ENCODE data around the gene SH3BGR.

The SH3BGR gene

GRCh38 chr21:39484711-39485276 lies 33.0 kb downstream of the SH3BGR start:
- no peak for DNase-seq (ENCODE audit: low spot score)
- in situ Hi-C loops (cut with MboI; ENCODE audit: low pct_unique_long_range_greater_than_20kb, low sequenced_read_pairs, unreplicated experiment) = no loop called here
- no peak for TF ChIP-seq CTCF (IDR thresholded peaks at IDR 0.05; ENCODE audit: extremely low read depth, insufficient read depth, missing control alignments)

GRCh38 chr21:39489380-39489924 lies 37.7 kb downstream of the SH3BGR start:
- DNase-seq (ENCODE audit: low spot score) = no peak
- in situ Hi-C loops (cut with MboI; ENCODE audit: low pct_unique_long_range_greater_than_20kb, low sequenced_read_pairs, unreplicated experiment) = no loop called here
- TF ChIP-seq CTCF (IDR thresholded peaks at IDR 0.05; ENCODE audit: extremely low read depth, insufficient read depth, missing control alignments) = no peak

GRCh38 chr21:39499156-39499555 lies 47.4 kb downstream of the SH3BGR start:
- DNase-seq (ENCODE audit: low spot score) = no peak
- in situ Hi-C loops (cut with MboI; ENCODE audit: low pct_unique_long_range_greater_than_20kb, low sequenced_read_pairs, unreplicated experiment) = no loop called here
- no peak for TF ChIP-seq CTCF (IDR thresholded peaks at IDR 0.05; ENCODE audit: extremely low read depth, insufficient read depth, missing control alignments)

- no peak for DNase-seq (ENCODE audit: low spot score)
- in situ Hi-C loops (cut with MboI; ENCODE audit: low pct_unique_long_range_greater_than_20kb, low sequenced_read_pairs, unreplicated experiment) = no loop called here
- TF ChIP-seq CTCF (IDR thresholded peaks at IDR 0.05; ENCODE audit: extremely low read depth, insufficient read depth, missing control alignments) = no peak
These were observed 50.9 kb downstream of the SH3BGR start for GRCh38 chr21:39502631-39503030.

- in situ Hi-C loops (cut with MboI; ENCODE audit: low pct_unique_long_range_greater_than_20kb, low sequenced_read_pairs, unreplicated experiment) = no loop called here
These were observed 51.5 kb downstream of the SH3BGR start for GRCh38 chr21:39503123-39503762.

GRCh38 chr21:39504230-39504629 lies 52.5 kb downstream of the SH3BGR start:
- in situ Hi-C loops (cut with MboI; ENCODE audit: low pct_unique_long_range_greater_than_20kb, low sequenced_read_pairs, unreplicated experiment) = no loop called here
- no peak for DNase-seq (ENCODE audit: low spot score)
- no peak for TF ChIP-seq CTCF (IDR thresholded peaks at IDR 0.05; ENCODE audit: extremely low read depth, insufficient read depth, missing control alignments)

More at GRCh38 chr21:39503123-39503762, 51.5 kb downstream of the SH3BGR start:
- TF ChIP-seq CTCF (IDR thresholded peaks at IDR 0.05; ENCODE audit: extremely low read depth, insufficient read depth, missing control alignments) = no peak
- no peak for DNase-seq (ENCODE audit: low spot score)

Measured in GM13977 (cell line).